HCT116 (cell line): ENCODE results near the gene ZDHHC1. TPM values are rescaled to one million over a fixed set of nuclear protein-coding genes. Genes with fewer than 3 reads are reported as not detected.

Source experiments
- ATAC-seq: fragments of 200-7000 bp; cut with Tn5 transposase; 2 replicates; pipeline ENCODE4 v1.9.1; 2020; ENCODE audit warnings: mild to moderate bottlenecking, moderate library complexity
- BruUV-seq: library from RNA; stranded (reverse); fragments of 400-500 nt; replicated peaks from 2 replicates; lab custom pipeline; 2021; lab: Mats Ljungman, UMichigan
- CTCF ChIA-PET: fragments of 300-600 bp; sonication (Branson Sonifier 250); formaldehyde crosslinking; loops from one replicate; lab custom pipeline; 2021; ENCODE audit warnings: antibody characterized with exemption; lab: Charles Lee
- POLR2A ChIA-PET: fragments of 300-600, 350-600 bp; sonication (Branson Sonifier 250); formaldehyde crosslinking; loops from one replicate; lab custom pipeline; 2021; ENCODE audit warnings: antibody characterized with exemption; lab: Charles Lee
- RAD21 ChIA-PET, 2 experiments: fragments of 300-600 bp; sonication (Branson Sonifier 250); formaldehyde crosslinking; loops; one replicate each; lab custom pipeline; 2023; ENCODE audit warnings: low total read pairs in 2 of 2; ENCODE audit not compliant: uncharacterized antibody in 2 of 2, unreplicated experiment in 2 of 2, low non-redundant PET in 1 of 2; lab: Charles Lee
- DNase-seq: peaks from one replicate; pipeline ENCODE4 v3.0.0-alpha.2; 2010; ENCODE audit warnings: low read depth, low spot score
- H2AFZ ChIP-seq: fragments of 200-600 bp; shearing (Covaris generic), sonication (generic); 2 replicates; pipeline ENCODE4 v1.6.1; 2017; ENCODE audit warnings: low read depth, mixed run types, mixed read lengths, antibody characterized with exemption, low read length; ENCODE audit not compliant: poor library complexity, severe bottlenecking
- H3K27ac ChIP-seq: 2 replicates; pipeline ENCODE4 v1.5.1; 2012; ENCODE audit warnings: low read depth, low read length
- H3K27me3 ChIP-seq: fragments of 200-600 bp; sonication (generic); 2 replicates; pipeline ENCODE4 v1.6.1; 2016; ENCODE audit warnings: mixed run types, low read length, mixed read lengths; ENCODE audit not compliant: insufficient read depth
- H3K36me3 ChIP-seq, 2 experiments: fragments of 200-500 bp in 1 of 2; fragments of 200-600 bp in 1 of 2; sonication (Bioruptor generic) in 1 of 2; sonication (generic) in 1 of 2; 2 replicates each; pipeline versions ENCODE4 v1.5.1 to v1.6.1; 2014 to 2016; ENCODE audit warnings: low read length in 2 of 2, inconsistent platforms in 1 of 2, mixed read lengths in 1 of 2, mixed run types in 1 of 2; ENCODE audit not compliant: insufficient read depth in 2 of 2, control insufficient read depth in 1 of 2
- H3K4me1 ChIP-seq, 2 experiments: fragments of 200-600 bp in 1 of 2; sonication (generic) in 1 of 2; 2 replicates each; pipeline versions ENCODE4 v1.5.1 to v1.6.1; 2012 to 2017; ENCODE audit warnings: low read length in 2 of 2, inconsistent platforms in 1 of 2, mild to moderate bottlenecking in 1 of 2, mixed read lengths in 1 of 2, mixed run types in 1 of 2, moderate library complexity in 1 of 2; ENCODE audit not compliant: insufficient read depth in 2 of 2, control insufficient read depth in 1 of 2
- H3K4me2 ChIP-seq: fragments of 200-600 bp; sonication (generic); 2 replicates; pipeline ENCODE4 v1.6.1; 2017; ENCODE audit warnings: mixed run types, low read length, mixed read lengths
- H3K4me3 ChIP-seq, 2 experiments: fragments of 200-600 bp in 1 of 2; sonication (generic) in 1 of 2; replicated peaks in 1 of 2; 2 replicates each; pipeline ENCODE4 v1.5.1; 2011 to 2016; ENCODE audit warnings: low read length in 2 of 2, control low read depth in 1 of 2, low read depth in 1 of 2, mild to moderate bottlenecking in 1 of 2, mixed read lengths in 1 of 2, mixed run types in 1 of 2
- H3K79me2 ChIP-seq: fragments of 200-600 bp; sonication (generic); 2 replicates; pipeline ENCODE4 v1.6.1; 2017; ENCODE audit warnings: mild to moderate bottlenecking, mixed run types, low read length, moderate library complexity, mixed read lengths; ENCODE audit not compliant: insufficient read depth
- H3K9ac ChIP-seq: fragments of 200-600 bp; sonication (generic); 2 replicates; pipeline ENCODE4 v1.6.1; 2016; ENCODE audit warnings: low read length, mixed read lengths
- H3K9me2 ChIP-seq: fragments of 200-600 bp; sonication (generic), shearing (Covaris generic); 2 replicates; pipeline ENCODE4 v1.6.1; 2017; ENCODE audit warnings: mixed run types, mild to moderate bottlenecking, moderate library complexity; ENCODE audit not compliant: insufficient read depth
- H3K9me3 ChIP-seq, 2 experiments: fragments of 200-500 bp in 1 of 2; fragments of 200-600 bp in 1 of 2; sonication (Bioruptor generic) in 1 of 2; sonication (generic) in 1 of 2; 2 replicates each; pipeline ENCODE4 v1.6.1; 2014 to 2017; ENCODE audit warnings: low read length in 2 of 2, mixed read lengths in 2 of 2, inconsistent platforms in 1 of 2, low read depth in 1 of 2, mild to moderate bottlenecking in 1 of 2, mixed run types in 1 of 2, moderate library complexity in 1 of 2; ENCODE audit not compliant: control insufficient read depth in 1 of 2, insufficient read depth in 1 of 2
- H4K20me1 ChIP-seq: fragments of 200-600 bp; sonication (generic), shearing (Covaris generic); 2 replicates; pipeline ENCODE4 v1.6.1; 2017; ENCODE audit warnings: mixed run types, mild to moderate bottlenecking, moderate library complexity; ENCODE audit not compliant: insufficient read depth
- ATF3 ChIP-seq: IDR thresholded peaks from 2 replicates; pipeline ENCODE4 v1.6.1; 2012
- CEBPB ChIP-seq: IDR thresholded peaks from 2 replicates; pipeline ENCODE4 v1.6.1; 2012; ENCODE audit warnings: low read depth
- EGR1 ChIP-seq: IDR thresholded peaks from 2 replicates; pipeline ENCODE4 v1.6.1; 2012; ENCODE audit warnings: low read depth
- FOSL1 ChIP-seq: IDR thresholded peaks from 2 replicates; pipeline ENCODE4 v1.6.1; 2012; ENCODE audit warnings: low read depth
- SRF ChIP-seq: IDR thresholded peaks from 2 replicates; pipeline ENCODE4 v1.6.1; 2012; ENCODE audit warnings: low read depth
- YY1 ChIP-seq: IDR thresholded peaks from 2 replicates; pipeline ENCODE4 v1.6.1; 2011; ENCODE audit warnings: low read length, low read depth, moderate library complexity, mild to moderate bottlenecking; ENCODE audit not compliant: insufficient replicate concordance; ENCODE audit errors: extremely low read depth
- ZFX ChIP-seq: fragments of 450-650 bp; IDR thresholded peaks from 2 replicates; pipeline ENCODE4 v1.6.1; 2017
- intact Hi-C: fragments of 100-400 bp; cut with micrococcal nuclease; formaldehyde crosslinking; loops from 2 replicates; pipeline ENCODE4 v1.10.0; 2022
- total RNA-seq: library from RNA; stranded (reverse); gene quantifications from one replicate; pipeline ENCODE4 v1.2.1, GENCODE V29; 2021; ENCODE audit not compliant: unreplicated experiment
- TF ChIP-seq, protein P1 (sequence below): IDR thresholded peaks from 2 replicates; pipeline ENCODE4 v1.6.1; 2012
- TF ChIP-seq, protein P2 (sequence below): IDR thresholded peaks from 2 replicates; pipeline ENCODE4 v1.6.1; 2011; ENCODE audit warnings: mild to moderate bottlenecking, low read length, moderate library complexity; ENCODE audit not compliant: insufficient replicate concordance; ENCODE audit errors: extremely low read depth
- TF ChIP-seq, protein P3 (sequence below), 3 experiments: fragments of 200-600 bp in 1 of 3; sonication (generic) in 1 of 3; IDR thresholded peaks in 2 of 3; conservative IDR thresholded peaks in 1 of 3; 2 replicates each; pipeline ENCODE4 v1.5.1; 2012 to 2017; ENCODE audit warnings: low read depth in 2 of 3, low read length in 2 of 3, antibody characterized with exemption in 1 of 3, borderline replicate concordance in 1 of 3, control low read depth in 1 of 3, mild to moderate bottlenecking in 1 of 3, mixed read lengths in 1 of 3, mixed run types in 1 of 3, moderate library complexity in 1 of 3; ENCODE audit not compliant: insufficient read depth in 1 of 3
- TF ChIP-seq, protein P4 (sequence below): IDR thresholded peaks from 2 replicates; pipeline ENCODE4 v1.6.1; 2012; ENCODE audit warnings: low read depth

Gene ZDHHC1
- total RNA-seq, 1 experiment from 2014 or later: 9.1 TPM

GRCh38 chr16:67421030-67421429, 4.8 kb upstream of the ZDHHC1 start:
- Histone ChIP-seq H3K4me2 (no peak overlapping the region), H2AFZ (no peak overlapping the region), H3K36me3 (no peaks in the 10 kb centered on the region), H3K9ac (no peak overlapping the region), H3K27ac (no peak overlapping the region), H3K9me3 (no peaks in the 10 kb centered on the region), H3K4me3 (no peak overlapping the region), H3K9me2 (no peaks in the 10 kb centered on the region), H3K79me2 (no peaks in the 10 kb centered on the region), H3K4me1 (peaks cover 3 to 9% of the 10 kb centered on the region in 2 experiments; a peak in 3 of 4 replicates), H3K27me3 (no peaks in the 10 kb centered on the region), H4K20me1 (no peaks in the 10 kb centered on the region)
- TF ChIP-seq SRF: no peak
- TF ChIP-seq, protein P1, sequence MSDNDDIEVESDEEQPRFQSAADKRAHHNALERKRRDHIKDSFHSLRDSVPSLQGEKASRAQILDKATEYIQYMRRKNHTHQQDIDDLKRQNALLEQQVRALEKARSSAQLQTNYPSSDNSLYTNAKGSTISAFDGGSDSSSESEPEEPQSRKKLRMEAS: no peak
- TF ChIP-seq YY1: no peak
- TF ChIP-seq CEBPB: no peak
- RAD21 ChIA-PET: no interaction called here
- CTCF ChIA-PET: no interaction called here
- ATAC-seq (no peak), DNase-seq (no peak)
- POLR2A ChIA-PET: no interaction called here
- no TSS peak for BruUV-seq
- intact Hi-C loops: no loop called here

GRCh38 chr16:67419931-67420330, 3.7 kb upstream of the ZDHHC1 start:
- Histone ChIP-seq H3K9ac (no peak overlapping the region), H3K9me3 (no peaks in the 10 kb centered on the region), H3K4me3 (no peak overlapping the region), H2AFZ (no peak overlapping the region), H3K36me3 (no peaks in the 10 kb centered on the region), H3K9me2 (no peaks in the 10 kb centered on the region), H4K20me1 (no peaks in the 10 kb centered on the region), H3K27ac (no peak overlapping the region), H3K27me3 (no peaks in the 10 kb centered on the region), H3K79me2 (no peaks in the 10 kb centered on the region), H3K4me1 (peaks cover 10 to 19% of the 10 kb centered on the region in 2 experiments; a peak in 3 of 4 replicates), H3K4me2 (no peak overlapping the region)
- CTCF ChIA-PET: no interaction called here
- RAD21 ChIA-PET: interaction anchor here in 1 of 2 experiments (0.5 kb wide), 1 partner anchor 46 kb away, joined by 4 read pairs; no protein-coding TSS in a partner anchor
- TF ChIP-seq FOSL1 (no peak), ZFX (no peak), CEBPB (no peak), ATF3 (no peak), EGR1 (no peak)
- TF ChIP-seq, protein P2, sequence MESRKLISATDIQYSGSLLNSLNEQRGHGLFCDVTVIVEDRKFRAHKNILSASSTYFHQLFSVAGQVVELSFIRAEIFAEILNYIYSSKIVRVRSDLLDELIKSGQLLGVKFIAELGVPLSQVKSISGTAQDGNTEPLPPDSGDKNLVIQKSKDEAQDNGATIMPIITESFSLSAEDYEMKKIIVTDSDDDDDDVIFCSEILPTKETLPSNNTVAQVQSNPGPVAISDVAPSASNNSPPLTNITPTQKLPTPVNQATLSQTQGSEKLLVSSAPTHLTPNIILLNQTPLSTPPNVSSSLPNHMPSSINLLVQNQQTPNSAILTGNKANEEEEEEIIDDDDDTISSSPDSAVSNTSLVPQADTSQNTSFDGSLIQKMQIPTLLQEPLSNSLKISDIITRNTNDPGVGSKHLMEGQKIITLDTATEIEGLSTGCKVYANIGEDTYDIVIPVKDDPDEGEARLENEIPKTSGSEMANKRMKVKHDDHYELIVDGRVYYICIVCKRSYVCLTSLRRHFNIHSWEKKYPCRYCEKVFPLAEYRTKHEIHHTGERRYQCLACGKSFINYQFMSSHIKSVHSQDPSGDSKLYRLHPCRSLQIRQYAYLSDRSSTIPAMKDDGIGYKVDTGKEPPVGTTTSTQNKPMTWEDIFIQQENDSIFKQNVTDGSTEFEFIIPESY: no peak
- TF ChIP-seq, protein P3, sequence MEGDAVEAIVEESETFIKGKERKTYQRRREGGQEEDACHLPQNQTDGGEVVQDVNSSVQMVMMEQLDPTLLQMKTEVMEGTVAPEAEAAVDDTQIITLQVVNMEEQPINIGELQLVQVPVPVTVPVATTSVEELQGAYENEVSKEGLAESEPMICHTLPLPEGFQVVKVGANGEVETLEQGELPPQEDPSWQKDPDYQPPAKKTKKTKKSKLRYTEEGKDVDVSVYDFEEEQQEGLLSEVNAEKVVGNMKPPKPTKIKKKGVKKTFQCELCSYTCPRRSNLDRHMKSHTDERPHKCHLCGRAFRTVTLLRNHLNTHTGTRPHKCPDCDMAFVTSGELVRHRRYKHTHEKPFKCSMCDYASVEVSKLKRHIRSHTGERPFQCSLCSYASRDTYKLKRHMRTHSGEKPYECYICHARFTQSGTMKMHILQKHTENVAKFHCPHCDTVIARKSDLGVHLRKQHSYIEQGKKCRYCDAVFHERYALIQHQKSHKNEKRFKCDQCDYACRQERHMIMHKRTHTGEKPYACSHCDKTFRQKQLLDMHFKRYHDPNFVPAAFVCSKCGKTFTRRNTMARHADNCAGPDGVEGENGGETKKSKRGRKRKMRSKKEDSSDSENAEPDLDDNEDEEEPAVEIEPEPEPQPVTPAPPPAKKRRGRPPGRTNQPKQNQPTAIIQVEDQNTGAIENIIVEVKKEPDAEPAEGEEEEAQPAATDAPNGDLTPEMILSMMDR (IDR thresholded peaks at IDR 0.05 in 2 of 3, conservative IDR thresholded peaks at IDR 0.05 in 1 of 3; ENCODE audit: borderline replicate concordance in 1 of 3, insufficient read depth in 1 of 3, low read depth in 2 of 3, low read length in 2 of 3): 0 out of 6 replicates have a peak, but pooled peaks of 1 of the 3 experiments have one; percentile 9
- TF ChIP-seq, protein P4, sequence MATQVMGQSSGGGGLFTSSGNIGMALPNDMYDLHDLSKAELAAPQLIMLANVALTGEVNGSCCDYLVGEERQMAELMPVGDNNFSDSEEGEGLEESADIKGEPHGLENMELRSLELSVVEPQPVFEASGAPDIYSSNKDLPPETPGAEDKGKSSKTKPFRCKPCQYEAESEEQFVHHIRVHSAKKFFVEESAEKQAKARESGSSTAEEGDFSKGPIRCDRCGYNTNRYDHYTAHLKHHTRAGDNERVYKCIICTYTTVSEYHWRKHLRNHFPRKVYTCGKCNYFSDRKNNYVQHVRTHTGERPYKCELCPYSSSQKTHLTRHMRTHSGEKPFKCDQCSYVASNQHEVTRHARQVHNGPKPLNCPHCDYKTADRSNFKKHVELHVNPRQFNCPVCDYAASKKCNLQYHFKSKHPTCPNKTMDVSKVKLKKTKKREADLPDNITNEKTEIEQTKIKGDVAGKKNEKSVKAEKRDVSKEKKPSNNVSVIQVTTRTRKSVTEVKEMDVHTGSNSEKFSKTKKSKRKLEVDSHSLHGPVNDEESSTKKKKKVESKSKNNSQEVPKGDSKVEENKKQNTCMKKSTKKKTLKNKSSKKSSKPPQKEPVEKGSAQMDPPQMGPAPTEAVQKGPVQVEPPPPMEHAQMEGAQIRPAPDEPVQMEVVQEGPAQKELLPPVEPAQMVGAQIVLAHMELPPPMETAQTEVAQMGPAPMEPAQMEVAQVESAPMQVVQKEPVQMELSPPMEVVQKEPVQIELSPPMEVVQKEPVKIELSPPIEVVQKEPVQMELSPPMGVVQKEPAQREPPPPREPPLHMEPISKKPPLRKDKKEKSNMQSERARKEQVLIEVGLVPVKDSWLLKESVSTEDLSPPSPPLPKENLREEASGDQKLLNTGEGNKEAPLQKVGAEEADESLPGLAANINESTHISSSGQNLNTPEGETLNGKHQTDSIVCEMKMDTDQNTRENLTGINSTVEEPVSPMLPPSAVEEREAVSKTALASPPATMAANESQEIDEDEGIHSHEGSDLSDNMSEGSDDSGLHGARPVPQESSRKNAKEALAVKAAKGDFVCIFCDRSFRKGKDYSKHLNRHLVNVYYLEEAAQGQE: no peak
- intact Hi-C loops: loop anchor here (5.0 kb wide), 1 partner anchor 173 kb away; the partner anchor contains the start of genes FHOD1 and SLC9A5
- POLR2A ChIA-PET: no interaction called here
- DNase-seq: no peak
- BruUV-seq: no TSS peak
- no peak for ATAC-seq
